GM21515 (cell line): ENCODE results near the gene LIPK.
"Not testable (repeated sequence)": the region's sequence is repeated elsewhere in the genome, so short reads cannot be mapped to it uniquely, and the experiment has no call there.

ENCODE experiments used
- ATAC-seq: cut with Tn5 transposase; IDR thresholded peaks from one replicate; pipeline ENCODE4 v1.9.1; 2021; ENCODE audit not compliant: unreplicated experiment

The LIPK gene, protein sequence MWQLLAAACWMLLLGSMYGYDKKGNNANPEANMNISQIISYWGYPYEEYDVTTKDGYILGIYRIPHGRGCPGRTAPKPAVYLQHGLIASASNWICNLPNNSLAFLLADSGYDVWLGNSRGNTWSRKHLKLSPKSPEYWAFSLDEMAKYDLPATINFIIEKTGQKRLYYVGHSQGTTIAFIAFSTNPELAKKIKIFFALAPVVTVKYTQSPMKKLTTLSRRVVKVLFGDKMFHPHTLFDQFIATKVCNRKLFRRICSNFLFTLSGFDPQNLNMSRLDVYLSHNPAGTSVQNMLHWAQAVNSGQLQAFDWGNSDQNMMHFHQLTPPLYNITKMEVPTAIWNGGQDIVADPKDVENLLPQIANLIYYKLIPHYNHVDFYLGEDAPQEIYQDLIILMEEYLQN

DNA sequence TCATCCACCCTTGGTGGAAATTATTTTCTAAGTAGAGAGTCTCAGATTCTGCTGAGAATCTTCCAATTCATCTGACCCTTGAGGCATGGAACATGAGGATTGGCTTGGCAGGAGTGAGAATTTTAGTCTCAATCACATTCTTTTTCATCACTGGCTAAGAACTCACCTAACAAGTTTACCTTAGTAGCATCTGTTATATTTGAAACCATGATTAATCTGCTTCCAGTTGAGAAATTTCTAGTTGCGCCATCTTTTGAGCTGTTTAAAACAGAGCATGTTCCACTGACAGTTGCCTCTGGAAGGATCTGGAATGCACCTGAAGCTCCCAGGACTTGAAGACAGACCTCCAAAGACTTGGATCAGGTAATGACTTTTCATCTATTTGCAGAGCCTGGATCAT, at the start of gene LIPK:
TSS of gene LIPK (plus strand) at position 292 of the 400 bp plus-strand sequence. CDS start 18,295 bp downstream, outside the sequence.
- ATAC-seq = no peak

DNA sequence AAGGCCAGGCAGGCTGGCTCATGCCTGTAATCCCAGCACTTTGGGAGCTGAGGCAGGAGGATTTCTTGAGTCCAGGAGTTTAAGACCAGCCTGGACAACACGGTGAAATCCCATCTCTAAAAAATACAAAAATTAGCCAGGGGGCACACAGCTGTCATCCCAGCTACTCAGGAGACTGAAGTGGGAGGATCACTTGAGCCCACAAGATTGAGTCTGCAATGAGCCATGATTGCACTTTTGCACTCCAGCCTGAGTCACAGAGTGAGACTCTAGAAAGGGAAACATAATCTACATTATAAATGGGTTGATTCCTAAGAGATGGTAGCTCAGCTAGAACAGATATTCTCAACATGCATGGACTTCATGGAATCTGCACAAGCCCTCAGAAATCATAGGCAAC, 48.1 kb upstream of the LIPK start:
- ATAC-seq = no peak

DNA sequence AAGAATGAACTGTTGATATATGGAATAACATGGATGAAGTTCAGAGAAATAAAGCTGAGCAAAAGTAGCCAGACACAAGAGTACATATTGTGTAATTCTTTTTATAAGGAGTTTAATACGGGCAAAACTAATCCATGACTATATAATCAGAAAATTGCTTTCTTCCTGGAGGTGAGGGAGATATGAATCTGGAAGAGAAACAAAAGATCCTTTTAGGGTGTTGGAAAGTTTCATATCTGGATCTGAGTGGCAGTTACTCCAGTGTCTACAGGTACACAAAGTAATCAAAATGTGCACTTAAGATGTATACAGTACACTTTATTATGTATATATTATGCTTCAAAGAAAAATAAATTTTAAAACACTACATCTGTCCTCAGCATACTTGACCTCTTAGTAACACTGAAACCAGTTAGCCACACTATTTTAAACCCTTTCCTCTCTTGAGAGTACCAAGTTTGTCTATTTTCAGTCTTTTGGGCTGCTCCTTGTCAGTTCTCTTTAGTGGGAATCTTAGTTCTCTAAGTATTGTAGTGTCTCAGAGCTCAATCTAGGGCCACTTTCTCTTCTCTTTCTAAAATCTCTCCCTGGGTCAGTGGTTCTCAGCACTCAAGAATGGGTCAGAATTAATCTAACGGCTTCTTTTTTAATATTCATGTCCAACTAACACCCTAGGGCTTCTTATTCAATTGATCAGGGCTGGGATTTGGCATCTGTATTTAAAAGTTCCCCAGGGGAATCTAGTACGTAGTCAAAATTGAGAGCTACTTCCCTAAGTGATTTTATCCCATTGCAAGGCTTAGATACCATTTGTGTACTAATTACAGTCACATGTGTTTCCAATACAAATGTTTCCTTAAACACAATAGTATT, 46.1 kb upstream of the LIPK start:
- no peak for ATAC-seq

DNA sequence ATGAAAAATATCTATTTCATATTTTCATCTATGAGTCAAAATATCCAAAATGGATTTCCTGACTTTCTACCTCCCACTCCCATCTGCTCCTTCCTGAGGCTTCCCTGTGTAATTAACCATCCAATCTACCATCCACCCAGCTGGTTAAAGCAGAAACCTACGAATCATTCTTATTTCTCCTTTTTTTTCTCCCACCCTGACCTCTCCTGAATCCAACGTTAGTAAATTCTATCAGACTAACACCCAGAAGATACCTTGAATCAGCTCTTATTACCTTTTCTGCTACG, 45.5 kb upstream of the LIPK start:
- no peak for ATAC-seq

DNA sequence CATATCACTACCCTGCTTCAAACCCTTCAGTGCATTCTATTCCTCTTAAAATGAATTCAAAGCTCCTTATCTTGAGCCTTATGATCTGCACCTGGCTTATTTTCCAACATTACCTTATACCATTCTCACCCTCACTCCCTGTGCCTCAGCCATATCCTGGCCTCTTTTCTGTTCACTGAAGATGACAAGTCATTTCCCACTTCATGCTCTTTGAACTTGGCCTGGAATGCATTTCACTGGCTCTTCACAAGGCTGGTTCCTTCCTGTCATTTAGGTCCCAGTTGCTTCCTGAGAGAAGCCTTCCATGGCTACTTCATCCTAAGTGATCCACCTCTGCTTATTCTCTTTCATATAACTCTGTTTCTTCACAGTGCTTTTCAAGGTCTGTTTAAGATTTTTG, 45.0 kb upstream of the LIPK start:
- ATAC-seq = no peak

DNA sequence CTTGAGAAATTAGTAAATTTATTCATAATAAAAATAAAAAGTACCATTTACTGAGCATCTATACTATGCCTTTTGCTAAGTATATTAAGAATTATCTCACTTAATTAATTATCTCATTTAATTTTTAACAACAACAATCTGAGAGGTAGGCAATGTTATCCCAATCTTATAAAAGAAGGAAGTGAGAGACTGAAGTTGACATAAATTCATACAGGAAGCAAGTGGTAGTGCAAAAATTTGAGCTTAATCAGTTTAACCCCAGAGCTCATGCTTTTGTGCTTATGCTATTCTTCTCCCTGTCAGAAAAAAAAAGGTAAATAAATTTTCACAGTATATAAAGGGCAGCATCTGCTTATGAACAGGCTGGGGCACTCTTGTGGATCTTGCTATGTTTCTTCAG, 44.5 kb upstream of the LIPK start:
- ATAC-seq = no peak

DNA sequence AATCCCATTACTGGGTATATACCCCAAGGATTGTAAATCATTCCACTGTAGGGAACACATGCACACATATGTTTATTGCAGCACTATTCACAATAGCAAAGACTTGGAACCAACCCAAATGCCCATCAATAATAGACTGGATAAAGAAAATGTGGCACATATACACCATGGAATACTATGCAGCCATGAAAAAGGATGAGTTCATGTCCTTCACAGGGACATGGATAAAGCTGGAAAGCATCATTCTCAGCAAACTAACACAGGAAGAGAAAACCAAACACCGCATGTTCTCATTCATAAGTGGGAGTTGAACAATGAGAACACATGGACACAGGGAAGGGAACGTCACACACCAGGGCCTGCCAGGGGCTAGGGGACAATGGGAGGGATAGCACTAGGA, 42.9 kb upstream of the LIPK start:
- not testable (repeated sequence) for ATAC-seq

DNA sequence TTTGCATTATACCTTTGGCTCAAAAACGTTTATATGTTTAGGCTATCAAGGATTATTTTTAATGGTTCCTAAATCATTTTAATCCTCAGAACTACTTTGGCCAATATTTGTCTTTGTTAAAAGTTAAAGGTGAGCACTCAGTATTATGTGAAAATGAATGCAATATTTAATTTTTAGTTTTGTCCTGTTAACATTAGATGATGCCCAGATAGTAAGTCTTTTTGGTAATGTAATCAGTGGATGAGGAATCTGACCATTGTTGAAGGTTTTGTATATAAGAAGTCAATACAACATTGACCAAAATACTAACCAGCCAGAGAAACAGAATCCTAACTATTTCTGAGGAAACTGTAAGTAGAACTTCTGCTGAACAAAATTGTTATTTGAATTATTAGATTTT, 41.9 kb upstream of the LIPK start, which contains the start of gene LIPF:
TSS of gene LIPF (plus strand) at position 301 of the 400 bp plus-strand sequence. CDS start 2,856 bp downstream, outside the sequence.
- ATAC-seq = no peak

DNA sequence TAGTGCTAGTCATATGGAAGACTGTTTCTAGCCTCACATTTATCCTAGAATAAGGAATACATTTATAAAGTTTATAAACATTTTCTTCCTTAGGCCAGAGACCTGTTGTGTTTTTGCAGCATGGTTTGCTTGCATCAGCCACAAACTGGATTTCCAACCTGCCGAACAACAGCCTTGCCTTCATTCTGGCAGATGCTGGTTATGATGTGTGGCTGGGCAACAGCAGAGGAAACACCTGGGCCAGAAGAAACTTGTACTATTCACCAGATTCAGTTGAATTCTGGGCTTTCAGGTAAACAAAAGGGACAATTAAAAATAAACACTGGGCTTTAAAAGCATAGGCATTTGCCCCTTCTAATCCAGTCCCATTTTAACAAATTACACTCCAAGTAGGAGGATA, 37.6 kb upstream of the LIPK start:
- ATAC-seq = no peak

DNA sequence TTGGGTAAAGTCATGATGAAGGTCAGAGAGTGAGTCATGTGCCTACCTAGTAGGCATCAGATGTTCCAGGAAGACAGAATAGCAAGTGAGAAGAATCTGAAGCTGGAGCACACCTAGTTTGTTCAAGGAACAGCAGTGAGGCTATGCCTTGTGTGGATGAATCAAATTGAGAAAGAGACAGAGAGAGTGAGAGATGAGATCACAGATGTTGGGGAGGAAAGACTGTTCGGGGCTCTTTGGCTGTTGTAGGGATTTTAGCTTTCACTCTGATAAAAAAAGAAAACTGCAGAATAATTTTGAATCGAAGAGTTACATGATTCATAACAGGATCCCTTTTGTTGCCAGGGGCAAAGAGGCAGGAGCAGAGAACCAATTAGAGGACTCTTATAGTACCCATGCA, 35.6 kb upstream of the LIPK start:
- ATAC-seq = peak; percentile 56

DNA sequence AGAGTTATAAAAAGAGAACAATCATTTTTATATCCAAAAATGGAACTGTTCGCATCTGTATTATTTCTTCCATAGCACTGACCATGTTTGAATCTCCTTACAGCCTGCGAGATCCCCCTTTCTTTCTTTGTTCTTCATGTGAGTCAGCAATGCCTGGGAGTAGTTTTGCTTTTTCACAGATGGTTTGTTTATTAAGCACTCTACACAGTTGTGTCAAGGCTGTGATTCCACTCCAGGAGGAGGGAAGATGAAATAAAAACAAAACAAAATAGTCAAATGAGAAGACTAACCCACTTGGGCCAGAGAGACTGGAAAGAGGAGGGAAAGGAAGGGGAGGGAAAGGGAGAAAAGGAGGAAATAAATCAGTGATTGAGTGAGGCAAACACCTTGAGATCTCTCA, 34.0 kb upstream of the LIPK start:
- ATAC-seq = no peak

DNA sequence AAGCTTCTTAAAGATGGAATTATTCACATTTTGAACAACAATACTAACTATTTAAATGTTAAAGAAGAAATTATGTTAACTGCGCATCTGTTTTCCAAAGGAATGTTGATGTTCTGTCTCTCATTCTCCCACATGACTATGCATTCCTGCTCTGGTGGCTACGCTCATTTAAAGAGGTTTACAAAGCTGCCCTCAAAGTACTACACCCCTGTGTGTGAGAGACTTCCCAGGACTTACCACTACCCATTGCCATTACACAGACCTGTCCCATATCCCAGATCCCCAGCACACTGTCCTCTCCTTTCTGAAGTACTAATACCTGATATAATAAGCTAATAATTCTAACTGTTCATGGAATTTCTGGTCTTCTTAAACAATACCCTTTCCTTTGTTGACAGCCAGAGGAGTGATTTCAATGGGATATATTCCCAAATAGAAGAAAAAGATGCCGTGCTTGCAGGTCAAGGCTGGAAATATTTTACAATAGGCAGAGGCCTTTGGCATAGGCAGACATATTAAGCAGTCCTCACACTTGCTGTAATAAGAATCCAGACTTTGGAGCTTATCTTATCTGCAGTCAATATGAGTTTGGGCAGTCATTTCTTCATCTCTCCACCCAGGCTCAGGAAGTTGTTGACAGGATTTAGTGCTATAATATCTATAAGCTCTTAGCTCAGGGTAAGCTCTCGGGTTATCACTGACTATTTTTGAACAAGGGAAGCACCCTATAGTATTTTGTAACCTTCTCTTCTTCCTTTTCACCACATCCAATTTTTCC, 29.6 kb upstream of the LIPK start:
- ATAC-seq = no peak

DNA sequence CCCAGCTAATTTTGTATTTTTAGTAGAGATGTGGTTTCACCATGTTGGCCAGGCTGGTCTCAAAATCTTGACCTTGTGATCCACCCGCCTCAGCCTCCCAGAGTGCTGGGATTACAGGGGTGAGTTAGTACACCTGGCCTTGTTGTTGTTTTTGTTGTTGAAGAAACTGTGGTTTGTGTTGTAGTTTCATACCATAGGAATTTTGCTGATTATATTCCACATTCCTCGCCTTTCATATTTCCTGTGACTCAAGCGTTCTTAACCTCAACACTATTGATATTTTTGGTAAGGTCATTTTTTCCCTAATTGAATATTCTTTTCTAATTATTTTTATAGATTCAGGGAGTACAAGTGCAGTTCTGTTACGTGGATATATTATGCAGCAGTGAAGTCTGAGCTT, 25.1 kb upstream of the LIPK start:
- ATAC-seq = no peak

DNA sequence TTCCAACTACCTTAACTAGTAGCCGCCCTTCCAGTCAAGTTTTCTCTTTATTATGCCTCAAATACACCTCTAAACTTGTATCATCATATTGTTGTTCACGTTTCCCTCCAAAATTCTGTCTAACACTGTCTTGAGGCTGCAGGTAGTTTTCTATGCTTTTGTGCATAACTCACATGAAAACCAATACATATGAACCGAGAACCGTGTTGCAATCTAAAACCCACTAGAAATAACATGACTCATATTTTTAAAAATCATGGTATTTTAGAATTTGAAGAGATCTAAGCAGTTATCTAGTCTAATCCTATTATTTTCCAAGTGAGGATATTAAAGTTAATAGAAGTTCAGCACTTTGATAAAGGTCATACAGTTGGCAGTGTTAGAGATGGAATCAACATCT, 23.6 kb upstream of the LIPK start:
- no peak for ATAC-seq

DNA sequence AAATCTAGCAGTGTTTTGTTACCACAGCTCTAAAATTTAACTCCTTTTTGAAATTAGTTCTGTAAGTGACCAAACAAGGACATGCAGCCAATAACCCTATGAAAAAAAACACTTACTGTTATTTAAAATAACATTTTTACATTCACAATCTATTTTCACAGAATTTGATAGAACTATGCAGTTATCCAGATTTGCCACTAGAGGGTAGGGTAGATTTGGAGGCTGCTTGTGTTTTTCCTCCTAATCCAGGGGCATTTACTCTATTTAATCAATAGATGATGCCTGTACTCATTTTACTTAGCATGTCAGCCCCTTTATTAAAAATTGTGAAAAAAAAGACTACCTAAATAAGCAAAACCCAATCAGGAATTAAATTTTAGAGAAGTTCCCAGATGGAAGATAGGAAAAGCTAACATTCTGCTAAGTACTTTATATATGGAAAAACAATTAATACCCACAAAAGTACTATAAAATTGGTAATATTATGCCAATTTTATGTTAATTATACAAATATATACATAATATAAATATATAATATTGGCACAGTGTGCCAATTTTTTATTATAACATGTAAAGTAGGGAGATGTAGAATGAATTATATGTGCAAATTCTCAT, 18.1 kb upstream of the LIPK start:
- no peak for ATAC-seq

DNA sequence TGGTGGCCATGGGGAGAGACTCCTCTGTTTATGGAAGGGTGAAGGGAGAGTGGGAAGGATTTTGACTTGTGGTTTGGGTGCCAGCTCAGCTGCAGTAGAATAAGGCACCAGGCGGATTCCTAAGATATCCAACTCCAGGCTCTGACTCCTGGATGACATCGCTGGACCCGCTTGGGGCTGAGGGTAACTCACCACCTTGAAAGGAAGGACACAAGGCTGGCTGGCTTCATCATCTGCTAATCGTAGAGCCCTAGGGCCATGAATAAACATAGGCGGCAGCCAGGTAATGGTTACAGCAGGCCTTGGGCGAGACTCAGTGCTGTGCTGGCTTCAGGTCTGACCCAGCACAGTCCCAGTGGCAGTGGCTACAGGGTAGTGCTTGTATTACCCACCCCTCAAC, 16.7 kb upstream of the LIPK start:
- ATAC-seq = no peak

DNA sequence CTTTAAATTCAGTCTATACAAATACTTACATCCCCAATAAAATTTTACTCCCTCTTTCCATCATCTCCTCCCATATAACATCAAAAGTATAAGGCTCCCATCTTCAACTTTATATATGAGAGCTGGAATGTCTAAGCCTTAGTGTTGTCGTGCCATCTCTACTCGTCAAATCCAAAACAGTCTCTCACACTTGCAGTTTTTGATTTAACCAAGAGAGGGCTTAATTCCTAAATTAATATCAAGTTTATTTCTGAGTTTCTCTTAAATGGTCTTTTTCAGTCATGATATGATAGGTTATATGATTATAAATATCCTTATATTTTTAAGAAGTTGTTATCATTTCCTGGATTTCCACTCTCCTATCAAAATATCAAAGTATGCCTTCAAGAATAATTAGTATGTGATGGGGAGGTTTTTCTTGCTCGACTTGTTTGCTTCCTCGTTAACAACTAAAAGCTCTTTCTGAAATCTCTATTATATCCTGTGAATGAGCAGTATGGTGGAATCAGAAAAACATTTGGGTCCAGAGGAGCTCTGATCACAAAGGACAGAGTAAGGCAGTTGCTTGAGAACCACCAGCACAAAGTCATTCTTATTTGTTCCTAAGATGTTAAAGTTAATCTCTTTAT, 12.5 kb upstream of the LIPK start:
- ATAC-seq = no peak

DNA sequence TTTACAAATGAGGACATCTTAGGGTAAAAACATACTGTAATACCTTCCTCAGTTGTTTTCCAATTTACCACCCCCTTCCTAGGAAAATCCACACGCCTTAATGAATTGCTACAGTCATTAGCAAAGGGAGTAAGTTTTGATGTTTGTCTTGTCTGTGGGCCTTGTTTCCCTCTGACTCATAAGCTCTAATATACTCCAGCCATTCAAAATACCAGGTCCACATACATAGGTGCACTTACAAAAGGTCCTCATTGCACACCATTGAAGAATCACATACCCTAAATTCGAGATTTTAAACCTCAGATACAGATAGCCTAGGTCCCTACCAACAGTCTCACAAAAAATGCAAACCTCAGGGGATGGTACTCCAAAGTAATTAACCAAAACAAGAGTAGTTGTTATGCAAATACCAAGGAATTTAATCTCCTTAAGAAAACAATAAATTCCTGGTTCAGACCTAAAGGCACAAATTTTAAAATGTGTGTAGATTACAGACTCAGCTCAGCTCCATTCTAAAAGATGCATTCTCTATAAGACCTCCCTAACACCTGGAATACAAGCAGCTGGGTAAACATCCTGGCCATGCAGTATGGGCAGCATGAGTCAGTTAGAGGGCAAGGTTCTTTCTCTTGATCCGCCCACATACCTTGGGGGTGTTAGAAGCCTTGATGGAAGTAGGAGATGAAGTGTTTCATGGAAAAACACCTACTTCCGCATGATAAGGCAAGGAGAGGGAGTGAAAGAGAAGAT, 3.0 kb upstream of the LIPK start:
- no peak for ATAC-seq

DNA sequence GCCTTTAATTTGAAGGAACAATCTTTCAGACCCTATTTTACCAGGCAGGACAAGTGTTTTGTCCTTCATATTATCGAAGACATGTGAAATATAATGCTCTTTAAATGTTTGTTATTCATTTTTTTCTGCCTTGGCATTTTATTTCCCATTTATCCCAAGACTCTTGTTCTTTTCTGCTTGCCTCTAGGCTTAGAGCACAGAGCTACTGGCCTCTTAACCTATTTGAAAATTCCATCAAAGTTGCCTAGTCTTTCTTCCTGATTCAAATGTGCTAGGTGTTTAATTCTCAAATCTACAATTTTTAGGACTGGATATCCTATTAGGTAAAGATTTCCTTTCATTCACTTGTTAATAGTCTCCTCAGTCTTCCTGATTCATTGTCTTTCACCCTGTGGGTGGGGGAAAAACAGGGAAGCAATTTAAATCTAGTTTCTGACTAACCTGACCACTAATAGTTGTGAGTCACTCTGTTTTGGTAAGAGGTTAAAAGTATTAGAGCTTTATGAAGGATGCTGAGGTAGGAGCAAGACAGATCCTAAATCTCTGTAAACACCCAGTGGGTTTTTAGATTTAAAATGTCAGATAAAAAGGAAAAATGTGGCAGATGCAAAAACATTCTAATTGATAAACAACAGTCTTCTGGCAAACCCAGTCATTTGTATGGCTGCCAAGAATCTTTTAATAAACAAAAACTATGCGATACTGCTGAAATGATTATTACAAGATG, 1.5 kb downstream of the LIPK start:
- no peak for ATAC-seq
